ENCODE results near the gene MAP3K14. TPM values are rescaled to one million over a fixed set of nuclear protein-coding genes. Genes with fewer than 3 reads are reported as not detected.
A peak's percentile ranks its signal among the peaks of the same experiment; 100 is the strongest.

MAP3K14 gene
- total RNA-seq, 1 donor from 2014 or later = 1.6 TPM

- Histone ChIP-seq H3K4me3 (ENCODE audit: low read length in 3 of 3) (no peak overlapping the region), H3K27me3 (ENCODE audit: control insufficient read depth in 3 of 3, insufficient read depth in 3 of 3, low read length in 3 of 3) (no peaks in the 10 kb centered on the region), H3K9ac (ENCODE audit: low read depth in 1 of 3, low read length in 3 of 3) (no peak overlapping the region), H3K4me1 (ENCODE audit: control insufficient read depth in 3 of 3, insufficient read depth in 3 of 3, low read length in 3 of 3) (peaks cover 3 to 17% (median 5%) of the 10 kb centered on the region in 3 donors), H3K9me3 (ENCODE audit: control insufficient read depth in 3 of 3, low read length in 3 of 3) (no peaks in the 10 kb centered on the region), H3K36me3 (ENCODE audit: control insufficient read depth in 3 of 3, insufficient read depth in 3 of 3, low read length in 3 of 3) (no peaks in the 10 kb centered on the region), H3K27ac (ENCODE audit: low read depth, low read length) (no peak overlapping the region)
Measured at GRCh38 chr17:45339646-45340605, 23.1 kb upstream of the MAP3K14 start.

GRCh38 chr17:45338996-45339535 is 22.2 kb upstream of the MAP3K14 start:
- Histone ChIP-seq H3K4me3 (ENCODE audit: low read length in 3 of 3) (no peak overlapping the region), H3K36me3 (ENCODE audit: control insufficient read depth in 3 of 3, insufficient read depth in 3 of 3, low read length in 3 of 3) (no peaks in the 10 kb centered on the region), H3K9ac (ENCODE audit: low read depth in 1 of 3, low read length in 3 of 3) (no peak overlapping the region), H3K4me1 (ENCODE audit: control insufficient read depth in 3 of 3, insufficient read depth in 3 of 3, low read length in 3 of 3) (peaks cover 3 to 17% (median 5%) of the 10 kb centered on the region in 3 donors), H3K27ac (ENCODE audit: low read depth, low read length) (peak overlapping the region; percentile 79), H3K27me3 (ENCODE audit: control insufficient read depth in 3 of 3, insufficient read depth in 3 of 3, low read length in 3 of 3) (no peaks in the 10 kb centered on the region), H3K9me3 (ENCODE audit: control insufficient read depth in 3 of 3, low read length in 3 of 3) (no peaks in the 10 kb centered on the region)

- no peaks in the 10 kb centered on the region for H3K36me3 ChIP-seq (ENCODE audit: control insufficient read depth in 3 of 3, insufficient read depth in 3 of 3, low read length in 3 of 3)
- peak overlapping the region; percentile 79 for H3K27ac ChIP-seq (ENCODE audit: low read depth, low read length)
Measured at GRCh38 chr17:45338023-45338781, 21.4 kb upstream of the MAP3K14 start.

GRCh38 chr17:45336390-45337182 is 19.8 kb upstream of the MAP3K14 start:
- Histone ChIP-seq H3K36me3 (ENCODE audit: control insufficient read depth in 3 of 3, insufficient read depth in 3 of 3, low read length in 3 of 3) (no peaks in the 10 kb centered on the region), H3K4me1 (ENCODE audit: control insufficient read depth in 3 of 3, insufficient read depth in 3 of 3, low read length in 3 of 3) (peaks cover 5 to 15% (median 6%) of the 10 kb centered on the region in 3 donors), H3K27ac (ENCODE audit: low read depth, low read length) (no peak overlapping the region), H3K9ac (ENCODE audit: low read depth in 1 of 3, low read length in 3 of 3) (no peak overlapping the region), H3K9me3 (ENCODE audit: control insufficient read depth in 3 of 3, low read length in 3 of 3) (no peaks in the 10 kb centered on the region), H3K4me3 (ENCODE audit: low read length in 3 of 3) (no peak overlapping the region), H3K27me3 (ENCODE audit: control insufficient read depth in 3 of 3, insufficient read depth in 3 of 3, low read length in 3 of 3) (no peaks in the 10 kb centered on the region)

More at GRCh38 chr17:45338023-45338781, 21.4 kb upstream of the MAP3K14 start:
- Histone ChIP-seq H3K27me3 (ENCODE audit: control insufficient read depth in 3 of 3, insufficient read depth in 3 of 3, low read length in 3 of 3) (no peaks in the 10 kb centered on the region), H3K4me1 (ENCODE audit: control insufficient read depth in 3 of 3, insufficient read depth in 3 of 3, low read length in 3 of 3) (peaks cover 5 to 17% (median 6%) of the 10 kb centered on the region in 3 donors), H3K9ac (ENCODE audit: low read depth in 1 of 3, low read length in 3 of 3) (peak overlapping the region in 1 of 3 donors; percentile 32), H3K4me3 (ENCODE audit: low read length in 3 of 3) (no peak overlapping the region), H3K9me3 (ENCODE audit: control insufficient read depth in 3 of 3, low read length in 3 of 3) (no peaks in the 10 kb centered on the region)

- peaks cover 5 to 11% (median 6%) of the 10 kb centered on the region in 3 donors for H3K4me1 ChIP-seq (ENCODE audit: control insufficient read depth in 3 of 3, insufficient read depth in 3 of 3, low read length in 3 of 3)
- H3K4me3 ChIP-seq (ENCODE audit: low read length in 3 of 3) = no peak overlapping the region
Measured at GRCh38 chr17:45335721-45336120, 18.9 kb upstream of the MAP3K14 start.

GRCh38 chr17:45334701-45335677 is 18.2 kb upstream of the MAP3K14 start:
- peaks cover 6 to 11% (median 6%) of the 10 kb centered on the region in 3 donors for H3K4me1 ChIP-seq (ENCODE audit: control insufficient read depth in 3 of 3, insufficient read depth in 3 of 3, low read length in 3 of 3)
- H3K4me3 ChIP-seq (ENCODE audit: low read length in 3 of 3) = no peak overlapping the region
- H3K27ac ChIP-seq (ENCODE audit: low read depth, low read length) = no peak overlapping the region
- no peaks in the 10 kb centered on the region for H3K27me3 ChIP-seq (ENCODE audit: control insufficient read depth in 3 of 3, insufficient read depth in 3 of 3, low read length in 3 of 3)
- no peaks in the 10 kb centered on the region for H3K36me3 ChIP-seq (ENCODE audit: control insufficient read depth in 3 of 3, insufficient read depth in 3 of 3, low read length in 3 of 3)
- H3K9me3 ChIP-seq (ENCODE audit: control insufficient read depth in 3 of 3, low read length in 3 of 3) = no peaks in the 10 kb centered on the region
- H3K9ac ChIP-seq (ENCODE audit: low read depth in 1 of 3, low read length in 3 of 3) = no peak overlapping the region

More at GRCh38 chr17:45335721-45336120, 18.9 kb upstream of the MAP3K14 start:
- no peak overlapping the region for H3K27ac ChIP-seq (ENCODE audit: low read depth, low read length)
- H3K27me3 ChIP-seq (ENCODE audit: control insufficient read depth in 3 of 3, insufficient read depth in 3 of 3, low read length in 3 of 3) = no peaks in the 10 kb centered on the region
- no peaks in the 10 kb centered on the region for H3K36me3 ChIP-seq (ENCODE audit: control insufficient read depth in 3 of 3, insufficient read depth in 3 of 3, low read length in 3 of 3)
- no peaks in the 10 kb centered on the region for H3K9me3 ChIP-seq (ENCODE audit: control insufficient read depth in 3 of 3, low read length in 3 of 3)
- H3K9ac ChIP-seq (ENCODE audit: low read depth in 1 of 3, low read length in 3 of 3) = no peak overlapping the region

GRCh38 chr17:45334231-45334630 is 17.4 kb upstream of the MAP3K14 start:
- Histone ChIP-seq H3K9me3 (ENCODE audit: control insufficient read depth in 3 of 3, low read length in 3 of 3) (no peaks in the 10 kb centered on the region), H3K36me3 (ENCODE audit: control insufficient read depth in 3 of 3, insufficient read depth in 3 of 3, low read length in 3 of 3) (no peaks in the 10 kb centered on the region), H3K27me3 (ENCODE audit: control insufficient read depth in 3 of 3, insufficient read depth in 3 of 3, low read length in 3 of 3) (no peaks in the 10 kb centered on the region), H3K27ac (ENCODE audit: low read depth, low read length) (no peak overlapping the region), H3K4me1 (ENCODE audit: control insufficient read depth in 3 of 3, insufficient read depth in 3 of 3, low read length in 3 of 3) (peaks cover 4 to 10% (median 8%) of the 10 kb centered on the region in 3 donors), H3K4me3 (ENCODE audit: low read length in 3 of 3) (no peak overlapping the region), H3K9ac (ENCODE audit: low read depth in 1 of 3, low read length in 3 of 3) (no peak overlapping the region)

GRCh38 chr17:45333702-45334092 is 16.9 kb upstream of the MAP3K14 start:
- H3K27me3 ChIP-seq (ENCODE audit: control insufficient read depth in 3 of 3, insufficient read depth in 3 of 3, low read length in 3 of 3) = no peaks in the 10 kb centered on the region
- peaks cover 3 to 10% (median 7%) of the 10 kb centered on the region in 3 donors for H3K4me1 ChIP-seq (ENCODE audit: control insufficient read depth in 3 of 3, insufficient read depth in 3 of 3, low read length in 3 of 3)
- no peaks in the 10 kb centered on the region for H3K36me3 ChIP-seq (ENCODE audit: control insufficient read depth in 3 of 3, insufficient read depth in 3 of 3, low read length in 3 of 3)
- H3K4me3 ChIP-seq (ENCODE audit: low read length in 3 of 3) = no peak overlapping the region
- H3K9ac ChIP-seq (ENCODE audit: low read depth in 1 of 3, low read length in 3 of 3) = no peak overlapping the region
- H3K27ac ChIP-seq (ENCODE audit: low read depth, low read length) = peak overlapping the region; percentile 56
- H3K9me3 ChIP-seq (ENCODE audit: control insufficient read depth in 3 of 3, low read length in 3 of 3) = no peaks in the 10 kb centered on the region

All from skeletal muscle tissue (tissue), 4 donors.